Pons (tissue), 1 donor: ENCODE data around the gene NR3C2.

Source experiments
- DNase-seq: peaks from one replicate; pipeline ENCODE4 v3.0.0-alpha.2; 2016; ENCODE audit warnings: low spot score

NR3C2 gene

DNA sequence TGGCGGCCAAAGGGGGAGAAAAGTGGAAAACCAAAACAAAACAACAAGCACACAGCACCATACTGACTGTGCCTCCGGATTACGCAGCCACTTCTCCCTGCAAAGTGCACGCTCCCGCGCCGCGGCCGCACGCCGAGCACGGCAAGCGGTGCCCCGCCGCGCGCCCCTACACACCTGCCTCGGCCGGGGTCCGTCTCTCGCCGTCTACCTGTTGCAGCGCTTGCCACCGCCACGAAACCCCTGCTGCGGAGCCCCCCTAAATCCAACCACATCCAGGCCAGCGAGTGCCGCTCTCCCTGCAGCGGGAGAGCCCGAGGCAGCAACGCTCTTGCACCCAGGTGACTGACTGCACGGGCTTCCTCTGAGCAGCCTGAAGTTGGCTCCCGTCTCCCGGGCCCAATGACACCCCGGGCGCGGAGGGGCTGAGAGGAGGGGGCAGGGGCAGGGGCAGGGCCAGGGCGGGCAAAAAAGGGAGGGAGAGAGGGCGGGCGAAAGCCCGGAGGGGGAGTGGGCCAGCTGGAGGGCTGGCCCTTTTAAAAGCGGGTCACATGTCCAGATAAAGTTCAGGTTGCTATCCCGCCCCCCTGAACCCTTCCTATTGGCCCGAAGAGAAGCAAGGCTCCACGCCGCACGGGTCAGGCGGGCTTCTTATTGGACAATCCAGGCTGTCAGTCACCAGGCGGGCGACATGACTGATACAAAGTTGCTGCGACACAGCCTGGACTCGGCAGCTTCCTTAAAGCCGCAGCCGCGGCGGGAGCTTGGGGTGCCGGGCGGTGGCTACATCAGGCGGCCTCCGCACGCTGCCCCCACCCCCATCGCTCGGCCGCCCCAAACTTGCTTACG, at the start of gene NR3C2:
TSS of gene NR3C2 (minus strand) at position 429 of the 846 bp plus-strand sequence.
- DNase-seq, result peak; percentile 99

DNA sequence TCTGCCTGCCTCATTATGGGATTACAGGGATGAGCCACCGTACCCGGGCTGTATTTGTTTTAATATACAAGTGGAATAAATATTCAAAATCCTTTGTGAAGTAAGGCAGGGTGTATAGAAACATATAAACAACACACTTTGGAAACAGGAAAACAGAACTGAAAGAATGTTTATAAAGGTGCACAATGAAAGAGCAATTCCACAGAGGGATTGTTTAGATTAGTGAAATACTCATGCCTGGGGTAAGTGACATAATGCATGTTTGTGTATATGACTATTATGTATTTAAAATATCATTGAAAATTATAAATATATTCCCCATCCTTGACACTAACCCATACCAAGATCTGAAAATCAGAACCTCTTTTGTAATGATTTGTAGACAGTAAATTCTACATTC, 45.0 kb upstream of the NR3C2 start:
- no peak for DNase-seq

DNA sequence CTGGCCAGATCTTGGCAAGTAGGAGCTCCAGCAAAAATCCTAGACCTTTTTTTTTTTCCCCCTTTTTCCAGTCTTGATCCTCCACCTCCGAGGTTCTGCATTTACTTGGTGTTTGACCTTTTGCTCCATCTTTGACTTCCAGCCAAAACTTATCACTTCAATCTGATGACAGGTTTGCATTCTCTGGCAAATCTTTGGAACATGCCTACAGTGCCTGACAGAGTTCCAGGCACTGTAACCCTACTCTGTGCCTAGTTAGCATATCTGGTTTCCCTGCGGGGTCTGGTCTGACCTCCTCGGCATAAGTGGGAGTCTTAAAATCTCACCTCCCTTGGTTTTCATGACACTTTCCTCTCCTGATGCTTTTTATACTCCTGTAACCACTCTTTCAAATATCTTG, 39.4 kb upstream of the NR3C2 start:
- no peak for DNase-seq

DNA sequence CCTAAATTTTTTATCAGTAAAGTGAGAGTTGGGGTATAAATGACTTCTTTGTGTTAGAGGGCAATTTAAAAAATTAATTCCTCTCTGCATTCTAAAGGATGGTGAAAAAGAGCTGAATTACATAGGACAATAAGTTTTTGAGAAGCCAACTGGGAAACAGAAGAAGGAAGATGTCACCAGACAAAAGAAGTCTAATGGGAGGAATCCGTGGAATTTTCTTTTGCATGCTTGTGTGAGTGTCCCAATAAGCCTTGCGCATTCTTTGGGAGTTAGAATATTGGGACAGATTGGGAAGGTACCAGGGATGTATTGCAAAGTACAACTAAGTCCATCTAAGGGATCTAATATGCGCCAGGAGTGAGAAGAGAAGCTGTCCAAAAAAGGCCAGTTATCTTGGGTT, 35.1 kb upstream of the NR3C2 start:
- DNase-seq, result no peak

DNA sequence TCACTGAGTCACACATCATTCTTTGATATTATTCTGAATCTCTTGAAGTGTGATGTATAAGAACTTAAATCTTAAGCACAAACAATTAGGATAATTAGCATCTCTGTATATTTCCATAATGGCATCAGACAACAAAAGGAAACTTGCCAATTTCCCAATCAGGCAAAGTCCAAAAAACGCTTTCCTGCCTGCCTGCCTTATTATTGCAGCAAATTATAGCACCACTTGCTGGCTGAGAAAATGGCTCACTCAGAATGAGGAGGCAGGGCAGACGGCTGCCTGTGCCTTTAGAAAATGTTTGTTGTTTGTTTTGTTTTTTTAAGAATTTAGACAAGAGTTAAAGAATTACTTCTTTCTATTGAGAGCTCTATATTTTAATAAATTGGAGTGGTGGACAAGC, 27.7 kb upstream of the NR3C2 start:
- DNase-seq, result no peak

DNA sequence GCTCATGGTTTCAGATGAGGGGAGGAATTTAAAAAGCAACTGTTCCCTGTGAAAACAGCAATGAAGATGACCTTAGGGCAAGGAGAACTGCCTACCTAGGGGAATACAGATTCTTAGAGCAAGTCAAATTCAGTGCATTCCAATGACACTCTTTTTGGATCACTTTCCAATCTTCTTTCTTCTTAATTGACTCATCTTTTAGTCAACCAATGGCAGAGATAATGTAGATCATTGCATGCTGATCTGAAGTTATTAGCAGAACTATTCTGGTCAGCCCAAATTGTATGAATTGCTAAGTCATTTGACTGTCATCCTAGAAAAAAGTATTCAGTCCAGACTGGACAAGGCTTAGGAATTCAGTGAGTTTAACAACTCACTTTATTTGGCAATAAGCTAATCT, 12.6 kb upstream of the NR3C2 start:
- no peak for DNase-seq

DNA sequence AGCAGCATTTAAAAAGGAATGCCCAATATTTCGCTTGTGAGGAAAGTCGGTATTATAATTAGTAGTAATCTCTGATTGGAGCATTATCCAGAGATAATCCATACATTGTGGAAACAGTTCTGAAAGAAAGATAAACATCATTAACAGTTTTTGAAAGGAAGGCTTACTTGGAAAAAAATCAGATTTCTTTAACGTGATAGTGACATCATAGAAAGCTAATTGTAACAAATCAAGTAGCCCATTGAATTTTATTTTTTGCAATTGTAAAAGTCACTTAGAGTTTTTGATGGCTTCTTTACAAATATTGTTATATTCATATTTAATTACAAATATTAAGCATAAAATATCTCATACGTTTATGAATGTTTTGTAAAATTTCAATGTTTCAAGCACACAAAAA, 11.6 kb upstream of the NR3C2 start:
- DNase-seq, result no peak

DNA sequence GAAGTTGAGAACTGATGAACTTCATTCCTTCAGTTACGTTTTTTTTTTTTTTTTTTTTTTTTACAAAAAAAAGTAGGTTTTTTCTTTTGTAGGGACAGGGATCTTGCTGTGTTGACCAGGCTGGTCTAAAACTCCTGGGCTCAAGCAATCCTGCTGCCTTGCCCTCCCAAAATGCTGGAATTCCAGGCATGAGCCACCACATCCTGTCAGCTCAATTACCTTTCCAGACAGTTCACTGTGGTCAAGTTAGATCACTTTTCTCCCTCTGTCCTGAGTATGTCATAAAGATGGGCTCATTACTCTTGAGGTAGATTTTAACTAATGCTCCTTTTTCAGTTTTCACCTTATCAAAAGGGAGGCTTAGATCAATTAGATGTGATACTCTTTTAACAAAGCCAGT, 10.8 kb upstream of the NR3C2 start:
- no peak for DNase-seq

DNA sequence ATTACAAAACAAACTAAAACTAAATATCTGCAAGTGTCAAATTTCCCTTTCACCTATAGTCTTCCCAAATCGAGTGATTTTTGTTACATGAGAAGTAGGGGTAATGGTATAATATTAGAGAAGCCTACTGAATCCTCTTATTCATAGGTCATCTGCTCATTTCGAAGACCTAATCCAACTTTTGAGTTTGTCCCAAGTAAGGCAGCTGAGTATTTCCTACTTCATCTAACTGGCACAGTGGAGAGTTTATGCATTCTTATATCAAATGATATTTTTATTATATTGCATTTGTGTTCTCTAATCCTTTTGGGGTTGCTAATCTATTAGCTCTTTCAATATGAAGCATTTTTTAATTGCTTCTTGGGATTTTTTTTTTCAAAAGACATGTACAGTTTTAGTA, 7.7 kb upstream of the NR3C2 start:
- no peak for DNase-seq

DNA sequence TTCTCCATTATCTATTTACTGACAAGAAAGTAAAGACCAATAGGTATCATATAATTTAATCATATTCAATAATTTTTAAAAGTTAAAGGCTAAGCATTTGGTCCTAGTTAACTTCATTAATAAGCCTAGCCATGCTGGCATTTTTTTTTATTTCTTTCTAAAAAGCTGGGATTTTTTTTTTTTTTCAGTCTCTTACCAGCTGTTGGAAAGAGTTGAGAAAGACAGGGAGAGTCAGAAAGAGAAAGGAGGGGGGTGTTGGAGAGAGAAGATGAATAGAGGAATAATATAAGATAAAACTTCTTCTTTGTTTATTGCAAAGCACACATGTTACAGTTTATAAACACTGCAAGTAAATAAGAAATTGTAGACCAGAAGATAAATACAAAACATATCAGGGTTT, 5.9 kb upstream of the NR3C2 start:
- no peak for DNase-seq

DNA sequence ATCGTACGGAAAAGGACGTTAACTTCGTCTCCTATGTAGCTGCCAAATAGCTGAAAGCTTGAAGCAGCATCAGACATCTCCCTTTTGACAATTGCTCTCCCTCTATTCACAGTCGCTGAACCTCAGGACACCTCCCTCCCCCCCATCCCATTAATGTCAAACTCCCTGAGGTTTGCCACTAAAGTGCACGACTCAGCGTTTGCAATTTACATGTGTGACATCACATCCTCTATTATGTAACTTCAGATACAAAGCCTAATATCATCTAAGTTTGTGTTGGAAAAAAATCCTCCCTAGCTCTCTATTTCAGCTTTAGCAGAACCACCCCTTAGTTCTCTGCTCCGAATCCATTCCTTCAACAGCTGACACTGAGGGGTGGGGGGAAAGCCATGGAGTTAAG, 5.5 kb upstream of the NR3C2 start:
- peak; percentile 38 for DNase-seq

DNA sequence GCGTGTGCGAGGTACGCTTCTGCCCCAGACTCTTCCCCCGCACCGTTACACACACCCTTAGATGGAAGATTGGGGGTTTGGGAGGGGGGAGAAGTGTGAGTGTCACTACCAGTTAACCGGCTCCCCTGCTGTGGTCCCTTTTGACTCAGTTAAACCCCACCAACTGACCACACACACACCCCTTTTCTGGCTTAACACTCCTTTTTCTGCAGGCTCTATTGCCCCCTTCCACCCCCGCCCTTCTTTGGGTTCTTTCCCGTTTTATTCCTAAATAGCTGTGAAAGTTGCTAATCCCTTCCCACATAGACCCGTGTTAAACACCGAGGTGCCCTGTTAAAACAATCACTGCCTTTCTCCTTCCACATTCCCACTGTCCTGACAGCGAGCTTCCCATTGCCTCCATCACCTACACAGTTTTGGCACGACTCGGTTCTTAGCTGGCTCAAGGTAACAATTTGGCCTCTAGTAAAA, 3.7 kb upstream of the NR3C2 start:
- peak; percentile 34 for DNase-seq

DNA sequence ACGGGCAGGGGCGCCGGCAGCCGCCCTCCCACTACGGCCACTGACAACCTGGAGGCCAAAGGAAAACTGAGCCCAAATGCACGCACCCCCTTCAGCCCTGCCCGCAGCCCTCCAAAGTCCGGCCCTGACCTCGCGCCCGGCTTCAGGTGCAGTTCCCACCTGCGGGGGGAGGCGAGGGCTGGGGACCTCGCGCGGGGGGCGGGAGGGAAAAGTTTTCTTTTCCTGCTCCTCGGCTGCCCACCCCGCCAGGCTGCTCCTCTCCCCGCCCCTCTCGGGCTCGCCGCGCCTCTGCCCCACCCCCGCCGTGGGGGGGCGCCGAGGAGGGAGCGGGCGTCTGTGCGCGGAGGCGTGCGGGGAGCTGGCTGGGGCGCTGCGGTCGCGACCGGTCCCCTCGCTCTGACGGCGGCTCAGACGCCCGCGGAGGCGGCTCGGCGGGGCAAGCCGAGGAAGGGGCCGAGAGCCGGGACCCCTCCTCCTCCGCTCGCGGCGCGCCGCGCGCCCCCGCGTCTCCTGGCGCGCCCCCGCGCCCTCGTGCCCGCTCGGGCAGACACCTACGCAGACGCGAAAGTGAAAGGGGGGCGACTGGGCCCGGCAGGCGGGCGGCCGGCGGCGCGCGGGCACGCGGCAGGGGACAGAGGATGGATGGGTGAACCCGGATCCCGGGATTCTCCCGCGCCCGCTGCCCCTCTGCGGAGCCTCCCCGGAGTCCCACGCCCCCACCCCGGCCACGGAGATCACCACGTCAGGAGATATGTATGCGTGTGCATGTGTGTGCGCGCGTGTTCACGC, 3.1 kb upstream of the NR3C2 start:
- DNase-seq, result peak; percentile 39

DNA sequence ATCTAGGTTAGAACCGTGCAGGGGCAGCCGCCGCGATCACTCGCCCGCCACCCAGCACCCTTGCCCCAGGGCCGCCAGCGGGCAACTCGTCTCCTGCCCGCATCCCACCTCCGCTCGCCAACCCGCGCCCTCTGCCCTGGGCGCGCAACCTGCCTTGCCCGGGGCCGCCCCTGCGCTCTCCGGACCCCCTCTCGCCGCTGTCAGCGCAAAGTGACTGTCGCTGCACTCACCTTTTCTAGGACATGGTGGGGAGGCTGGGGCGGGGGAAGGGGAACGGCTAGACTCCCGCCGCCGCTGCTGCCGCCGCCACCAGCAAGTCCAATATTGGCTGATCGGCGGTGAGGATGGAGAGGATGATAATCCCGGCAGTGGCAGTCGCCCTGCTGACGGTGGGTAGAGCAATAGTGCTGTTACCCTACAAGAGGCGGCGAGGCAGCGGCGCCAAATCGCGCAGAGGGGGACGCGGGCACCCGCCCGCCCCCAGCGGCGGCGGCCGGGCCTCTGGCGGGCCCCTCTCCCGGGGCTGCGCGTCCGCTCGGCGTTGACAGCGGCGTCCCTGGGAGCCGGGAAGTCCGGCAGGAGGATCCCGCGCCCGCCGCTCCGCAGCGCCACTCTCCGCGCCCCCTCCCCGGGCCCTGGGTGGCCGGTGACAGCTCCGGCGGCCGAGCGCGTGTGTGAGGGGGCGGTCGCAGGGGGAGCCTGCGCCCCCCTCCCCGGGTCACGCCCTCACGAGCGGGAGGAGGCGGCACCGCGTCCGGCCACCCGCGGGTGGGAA, 2.3 kb upstream of the NR3C2 start:
- DNase-seq, result no peak

DNA sequence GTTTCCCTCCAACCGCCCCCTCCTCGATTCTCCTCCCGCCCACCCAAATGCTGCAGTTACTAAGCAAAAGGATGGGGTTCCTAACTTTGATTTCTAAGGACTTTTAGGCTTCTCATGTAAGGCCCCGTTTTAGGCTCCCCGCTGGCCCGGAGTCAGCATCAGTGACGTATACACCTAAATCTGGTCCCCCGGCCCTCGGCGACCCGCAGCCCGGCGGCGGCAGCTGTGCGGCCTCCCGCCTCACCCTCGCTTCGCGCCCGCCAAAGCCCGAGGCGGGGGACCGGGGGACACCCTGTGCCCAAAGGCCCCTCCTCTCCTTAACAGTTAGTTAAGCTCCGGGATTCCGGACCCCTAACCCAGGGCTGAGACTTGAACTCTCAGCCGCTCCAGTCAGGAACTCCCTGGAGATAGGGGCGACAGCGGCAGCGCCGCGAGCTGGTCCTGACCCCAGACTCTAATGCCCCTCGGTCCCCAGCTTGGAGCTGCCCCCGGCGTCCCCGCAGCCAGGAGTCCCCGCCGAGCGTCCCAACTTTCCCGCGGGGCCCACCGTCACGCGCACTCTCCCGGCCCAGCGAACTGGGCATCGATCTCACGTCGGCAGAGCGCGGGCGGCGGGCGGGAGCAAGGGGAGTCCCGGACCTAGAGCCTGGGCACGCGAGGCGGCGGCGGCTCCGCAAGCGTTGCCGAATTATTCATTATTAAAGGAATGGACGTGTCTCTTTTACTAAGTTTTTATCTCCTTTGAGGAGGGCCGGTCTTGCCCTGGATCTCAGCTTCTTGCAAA, 1.5 kb upstream of the NR3C2 start:
- no peak for DNase-seq

DNA sequence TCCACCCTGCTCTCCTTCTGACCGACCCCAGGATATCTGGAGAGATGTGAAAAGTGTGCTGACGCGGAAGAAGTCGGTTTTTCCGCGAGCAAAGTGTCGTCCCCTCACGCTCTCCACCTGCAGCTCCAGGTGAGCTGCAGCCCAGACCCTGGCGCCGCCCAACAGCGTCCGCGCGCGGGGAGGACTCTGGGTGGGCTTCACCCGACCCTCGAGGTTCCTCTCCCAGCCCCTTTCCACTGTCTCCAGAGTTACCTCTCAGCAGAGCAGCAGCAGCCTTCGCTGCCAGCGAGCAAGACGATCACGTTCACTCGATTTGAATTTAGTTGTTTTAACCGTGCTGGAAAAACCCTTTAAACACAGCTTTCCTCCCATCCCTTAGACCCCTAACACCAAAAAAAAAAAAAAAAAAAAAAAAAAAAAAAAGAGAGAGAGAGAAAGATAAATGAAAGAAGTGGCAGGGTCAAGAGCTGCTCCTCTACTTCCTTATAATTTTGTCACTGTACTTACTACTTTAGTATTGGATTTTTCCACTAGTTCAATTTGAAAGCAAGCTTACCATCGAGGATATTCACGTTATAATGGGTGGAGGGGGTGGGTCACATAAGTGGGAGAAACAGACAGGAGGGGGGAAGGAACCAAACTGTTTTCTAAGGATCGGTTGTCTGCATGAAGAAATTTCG, 758 bp upstream of the NR3C2 start:
- peak; percentile 22 for DNase-seq

DNA sequence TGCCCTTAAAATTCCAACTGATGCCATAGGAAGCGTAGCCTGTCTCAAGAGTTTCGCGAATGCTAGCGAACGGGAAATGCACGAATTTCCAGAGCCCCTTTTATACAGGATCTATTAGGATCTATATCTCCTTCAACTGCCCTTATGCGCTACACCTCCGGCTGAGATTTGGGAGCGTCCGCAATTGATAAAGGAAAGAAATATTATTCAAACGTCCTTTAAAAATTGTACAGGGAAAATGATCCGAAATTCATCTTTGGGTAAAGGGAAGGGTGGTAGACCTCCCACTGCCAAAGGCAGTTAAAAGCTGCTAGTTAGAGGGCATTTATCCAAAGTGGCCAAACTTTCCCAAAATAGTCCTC, 609 bp downstream of the NR3C2 start:
- DNase-seq, result peak; percentile 59

DNA sequence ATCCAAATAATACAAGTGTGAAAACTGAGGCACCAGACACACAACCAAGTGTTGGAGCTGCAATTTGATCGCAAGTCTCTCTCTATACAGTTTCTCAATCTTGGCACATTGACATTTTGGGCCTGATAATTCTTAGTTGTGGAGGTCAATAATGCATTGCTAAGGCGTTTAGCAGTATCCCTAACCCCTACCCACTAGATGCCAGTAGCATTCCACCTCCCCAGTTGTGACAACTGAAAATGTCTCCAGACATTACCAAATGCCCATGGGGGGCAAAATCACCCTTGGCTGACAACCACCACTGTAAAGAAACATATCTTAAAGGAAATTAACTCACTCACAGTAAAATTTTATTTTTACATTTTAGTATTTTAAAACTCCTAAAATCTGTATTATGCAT, 4.2 kb downstream of the NR3C2 start:
- no peak for DNase-seq

DNA sequence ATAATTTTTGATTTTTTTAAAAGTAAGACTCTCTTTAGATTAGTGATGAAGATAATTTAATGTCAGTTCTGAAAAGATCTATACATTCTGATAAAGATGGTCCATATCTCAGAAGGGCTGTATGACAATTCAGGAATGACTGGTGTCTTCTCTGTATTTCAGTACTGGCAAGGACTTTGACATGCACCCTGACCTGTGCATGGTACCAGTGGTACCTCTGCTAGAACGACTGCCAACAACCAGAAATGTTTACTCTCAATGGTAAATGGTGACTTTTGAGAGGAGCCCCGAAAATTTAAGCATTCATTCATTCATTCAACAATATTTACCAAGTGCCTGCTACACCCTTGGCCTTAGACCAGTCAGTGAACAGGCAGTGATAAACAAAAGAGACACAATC, 4.8 kb downstream of the NR3C2 start:
- no peak for DNase-seq

DNA sequence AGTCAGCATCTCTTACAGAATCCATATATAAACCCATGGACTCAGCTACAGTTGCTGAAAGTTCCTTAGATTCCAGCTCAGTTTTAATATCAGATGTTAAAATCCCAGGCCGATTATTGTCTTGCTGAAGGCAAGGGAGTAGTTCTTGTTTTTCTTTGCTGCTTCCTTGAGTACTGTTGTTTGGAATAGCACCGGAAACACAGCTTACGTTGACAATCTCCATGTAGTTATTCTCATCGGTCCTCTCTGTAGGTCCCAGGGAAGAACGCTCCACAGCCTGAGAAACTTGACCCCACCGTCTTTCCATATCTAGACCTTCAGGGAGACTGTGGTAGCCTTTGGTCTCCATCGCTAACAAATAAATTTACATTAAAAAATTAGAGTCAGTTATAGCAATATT, 5.7 kb downstream of the NR3C2 start:
- DNase-seq, result no peak
